GM18498 (cell line): ENCODE measurements around the gene NDRG3.
"Not testable (repeated sequence)": the region's sequence is repeated elsewhere in the genome, so short reads cannot be mapped to it uniquely, and the experiment has no call there.

Source experiments
- ATAC-seq: cut with Tn5 transposase; IDR thresholded peaks from one replicate; pipeline ENCODE4 v1.9.1; 2021; ENCODE audit warnings: mild to moderate bottlenecking, moderate library complexity; ENCODE audit not compliant: unreplicated experiment

NDRG3 gene

DNA sequence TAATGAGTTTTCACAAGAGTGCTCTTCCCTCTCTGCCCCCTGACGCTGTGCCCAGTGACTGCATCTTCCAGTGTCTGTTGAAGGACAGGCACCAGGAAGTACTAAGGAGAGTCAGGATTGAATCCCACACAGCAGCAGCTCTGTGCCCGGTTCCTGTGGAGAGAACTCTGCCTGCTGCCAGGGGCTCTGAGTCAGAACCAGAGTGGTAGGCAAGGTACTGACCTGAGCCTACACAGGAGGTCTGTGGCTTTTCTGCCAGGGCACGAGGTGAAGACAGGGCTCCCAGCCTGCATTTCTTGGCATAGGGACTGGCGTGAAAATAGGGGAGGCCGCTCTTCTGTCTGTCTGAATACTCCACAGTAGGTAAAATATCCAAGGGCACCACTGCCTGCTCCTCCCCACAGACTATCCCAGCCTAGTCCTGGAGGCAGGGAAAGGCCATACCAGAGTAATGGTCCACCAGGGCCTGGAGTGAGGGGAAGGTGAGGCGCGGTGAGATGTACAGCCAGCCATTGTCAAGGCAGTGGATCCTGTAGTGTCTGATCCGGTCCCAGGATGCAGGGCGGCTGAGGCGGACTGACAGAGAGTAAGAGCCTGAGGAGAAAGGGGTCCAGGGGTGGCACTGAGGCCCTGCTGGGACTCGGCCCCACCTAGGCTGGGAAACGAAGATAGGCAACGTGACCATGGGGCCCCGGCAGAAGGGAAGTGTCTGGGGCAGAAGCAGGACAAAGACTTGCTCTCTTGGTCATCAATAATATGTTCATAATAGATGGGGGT, 130.9 kb downstream of the NDRG3 start:
- ATAC-seq, result no peak

DNA sequence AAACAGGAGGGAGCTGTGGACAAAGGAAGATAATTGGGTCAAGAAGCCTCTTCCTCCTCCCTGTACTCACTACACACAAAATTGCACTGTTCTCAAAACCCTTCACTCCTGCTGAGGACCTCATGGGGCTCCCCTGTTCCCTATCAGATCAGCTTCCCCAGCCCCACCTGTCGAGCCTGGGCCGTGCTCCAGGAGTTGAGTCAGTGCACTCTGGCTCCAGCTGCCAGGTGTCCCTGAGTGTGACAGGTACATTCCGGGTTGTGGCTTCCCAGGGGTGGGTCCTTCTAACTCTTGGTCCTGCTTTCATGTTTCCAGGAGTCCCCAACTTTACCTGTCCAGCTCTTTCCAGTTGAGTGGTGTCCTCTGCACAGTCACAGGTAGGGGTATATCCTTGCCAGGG, 131.9 kb downstream of the NDRG3 start:
- no peak for ATAC-seq

DNA sequence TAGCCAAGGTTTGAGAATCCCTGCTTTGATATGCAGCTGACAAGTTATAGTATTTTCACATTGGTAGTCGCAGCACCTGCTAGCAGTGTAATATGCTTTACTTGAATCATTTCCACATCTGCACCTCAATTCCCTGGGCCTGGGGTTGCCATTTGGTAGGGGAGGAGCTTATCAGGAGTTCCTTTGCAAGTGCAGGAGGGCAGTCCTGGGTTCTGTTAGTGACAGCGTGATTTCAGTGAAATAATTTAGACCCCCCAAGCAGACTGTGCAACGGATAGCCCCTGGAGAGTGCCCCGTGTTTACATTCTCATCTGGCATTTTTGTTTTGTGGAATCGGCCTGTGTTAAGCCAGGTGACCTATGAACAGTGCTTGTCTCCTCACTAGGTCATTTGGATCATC, 134.3 kb downstream of the NDRG3 start:
- no peak for ATAC-seq

DNA sequence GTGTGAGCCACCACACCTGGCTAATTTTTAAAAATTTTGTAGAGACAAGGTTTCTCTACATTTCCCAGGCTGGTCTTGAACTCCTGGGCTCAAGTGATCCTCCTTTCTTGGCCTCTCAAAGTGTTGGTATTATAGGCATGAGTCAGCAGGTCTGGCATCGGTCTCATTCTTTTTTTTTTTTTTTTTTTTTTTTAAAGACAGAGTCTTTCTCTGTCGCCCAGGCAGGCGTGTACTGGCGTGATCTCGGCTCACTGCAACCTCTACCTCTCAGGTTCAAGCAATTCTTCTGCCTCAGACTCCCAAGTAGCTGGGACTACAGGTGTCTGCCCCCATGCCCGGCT, 137.5 kb downstream of the NDRG3 start:
- not testable (repeated sequence) for ATAC-seq

DNA sequence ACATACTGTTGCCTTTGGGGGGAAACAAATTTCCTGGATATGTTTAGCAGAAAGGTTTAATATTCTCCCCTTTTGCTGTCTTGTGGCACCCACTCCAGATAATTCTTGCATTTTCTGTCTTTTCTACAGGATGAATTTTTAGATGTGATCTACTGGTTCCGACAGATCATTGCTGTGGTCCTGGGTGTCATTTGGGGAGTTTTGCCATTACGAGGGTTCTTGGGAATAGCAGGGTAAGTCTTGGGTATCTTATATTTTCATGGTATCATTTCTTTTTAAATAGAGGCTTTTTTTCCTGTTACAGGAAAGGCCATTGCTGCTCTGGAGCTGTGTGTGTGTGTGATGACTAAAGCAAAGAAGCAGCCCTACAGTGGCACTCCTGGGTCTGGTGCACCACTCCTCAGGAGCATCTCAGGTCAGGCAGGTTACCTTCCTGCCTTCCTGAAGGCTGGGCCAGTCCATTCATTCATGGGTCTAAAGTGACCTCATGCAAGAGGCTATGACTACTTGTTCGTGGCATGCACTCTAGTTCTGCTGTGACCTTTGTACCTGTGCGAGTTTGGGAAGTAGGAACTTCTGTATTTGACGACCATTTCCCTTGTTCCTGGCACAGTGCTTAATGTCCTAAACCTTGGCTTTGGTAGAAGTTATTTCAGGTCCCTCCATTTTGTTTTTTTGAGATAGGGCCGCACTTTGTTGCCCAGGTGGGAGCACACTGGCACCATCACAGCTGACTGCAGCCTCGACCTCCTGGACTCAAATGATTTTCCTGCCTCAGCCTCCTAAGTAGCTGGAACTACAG, 138.1 kb downstream of the NDRG3 start:
- ATAC-seq, result no peak

DNA sequence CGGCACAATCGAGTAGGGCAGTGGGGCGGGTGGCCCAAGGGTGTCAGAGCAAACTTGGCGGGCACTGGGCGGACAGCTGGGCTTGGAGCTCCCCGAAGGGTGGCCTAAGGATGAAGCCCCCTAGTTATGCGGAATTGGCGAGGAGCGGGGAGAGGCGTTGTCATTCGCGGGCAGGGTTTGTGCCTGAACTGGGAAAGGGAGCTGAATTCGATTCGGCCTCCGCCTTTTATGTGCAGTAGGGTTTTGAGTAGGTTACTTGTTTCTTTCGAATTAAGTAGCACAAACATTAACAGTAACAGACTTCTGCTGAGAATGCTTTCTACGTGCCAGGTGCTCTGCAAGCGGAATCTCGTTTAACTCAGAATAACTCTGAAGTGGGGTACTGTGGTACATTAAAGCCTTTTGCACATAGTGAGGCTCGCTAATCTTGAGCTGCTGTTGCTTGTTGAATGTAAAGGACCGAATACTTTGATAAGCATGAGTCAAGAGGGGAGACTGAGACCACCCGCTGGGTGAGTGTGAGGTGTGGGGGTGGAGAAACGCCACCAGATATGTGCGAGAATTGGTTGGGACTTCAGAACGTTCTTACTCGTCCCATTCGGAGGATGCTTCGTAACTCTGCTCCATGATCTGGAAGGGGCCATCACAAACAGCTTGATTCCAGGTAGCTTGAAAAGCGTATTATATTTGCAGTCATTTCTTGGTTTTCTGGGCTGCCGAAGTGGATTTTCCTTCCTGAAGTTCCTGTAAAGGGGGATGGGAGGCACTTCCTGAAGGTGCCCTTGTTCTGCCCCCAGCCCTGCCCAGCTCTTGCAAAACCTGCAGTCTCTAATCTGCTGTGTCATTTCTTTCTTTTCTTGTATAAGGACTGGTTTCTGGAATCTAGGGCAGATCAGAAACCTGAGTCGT, 139.5 kb downstream of the NDRG3 start:
- no peak for ATAC-seq

DNA sequence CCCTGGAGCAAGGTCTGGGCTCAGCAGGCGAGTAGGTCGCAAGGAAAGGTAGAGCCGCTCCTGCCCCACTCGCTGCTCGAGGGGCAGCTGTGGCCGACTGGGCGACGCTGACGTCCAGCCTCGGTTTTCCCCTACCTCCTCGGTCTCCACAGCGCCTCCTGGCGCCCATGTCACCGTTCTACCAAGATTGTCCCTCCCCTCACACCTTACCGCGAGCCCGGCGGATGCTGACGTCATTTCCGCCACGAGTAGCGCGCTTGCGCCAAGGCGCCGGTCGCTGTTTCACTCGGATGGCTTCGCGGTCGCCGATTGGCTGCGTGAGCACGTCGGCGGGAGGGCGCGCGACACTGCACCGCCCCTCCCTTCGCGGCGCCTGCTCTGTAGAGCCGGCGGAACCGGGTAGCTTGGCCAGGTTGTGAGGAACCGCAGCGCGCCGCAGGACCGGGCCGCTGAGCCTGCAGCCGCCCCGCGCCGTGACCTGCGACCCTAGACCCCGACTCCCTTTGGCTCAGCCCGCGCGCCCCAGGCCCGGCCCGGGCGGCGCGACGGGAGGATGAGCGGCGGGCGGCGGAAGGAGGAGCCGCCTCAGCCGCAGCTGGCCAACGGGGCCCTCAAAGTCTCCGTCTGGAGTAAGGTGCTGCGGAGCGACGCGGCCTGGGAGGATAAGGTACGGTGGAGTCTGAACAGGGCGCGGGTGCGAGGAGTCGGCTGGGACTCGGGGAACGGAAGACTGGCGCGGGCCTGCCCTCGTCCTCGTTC, 140.3 kb downstream of the NDRG3 start, which contains the start of gene RAB5IF:
Gene RAB5IF (plus strand): TSS at position 381 of the 759 bp plus-strand sequence. CDS start 173 bp downstream, at position 554.
- ATAC-seq, result peak; percentile 90

DNA sequence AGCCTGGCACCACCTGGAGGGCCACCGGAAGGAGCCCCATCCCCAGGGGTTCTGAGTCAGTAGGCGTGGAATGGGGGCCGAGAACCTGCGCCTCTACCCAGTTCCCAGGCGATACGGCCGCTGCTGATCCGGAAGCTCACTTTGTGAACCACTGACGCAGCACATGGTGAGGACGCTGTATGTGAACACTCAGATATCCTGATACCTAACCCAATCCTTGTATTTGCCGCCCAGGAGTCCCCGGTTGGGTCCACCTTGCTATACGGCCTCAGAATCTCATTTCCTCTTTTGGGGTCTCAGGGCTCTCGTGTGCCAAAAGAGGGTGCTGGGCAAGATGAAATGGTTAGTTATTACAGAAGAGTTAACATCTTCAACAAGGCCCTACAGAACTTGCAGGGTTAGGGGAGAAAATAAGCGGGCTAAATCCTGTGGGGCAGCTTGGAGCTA, 140.9 kb downstream of the NDRG3 start:
- peak; percentile 31 for ATAC-seq
